HG03175 (cell line): ENCODE measurements around the gene WDR27.

Experiments
- ATAC-seq: cut with Tn5 transposase; IDR thresholded peaks from one replicate; pipeline ENCODE4 v1.9.1; 2021; ENCODE audit warnings: mild to moderate bottlenecking, moderate library complexity; ENCODE audit not compliant: unreplicated experiment

Gene WDR27

DNA sequence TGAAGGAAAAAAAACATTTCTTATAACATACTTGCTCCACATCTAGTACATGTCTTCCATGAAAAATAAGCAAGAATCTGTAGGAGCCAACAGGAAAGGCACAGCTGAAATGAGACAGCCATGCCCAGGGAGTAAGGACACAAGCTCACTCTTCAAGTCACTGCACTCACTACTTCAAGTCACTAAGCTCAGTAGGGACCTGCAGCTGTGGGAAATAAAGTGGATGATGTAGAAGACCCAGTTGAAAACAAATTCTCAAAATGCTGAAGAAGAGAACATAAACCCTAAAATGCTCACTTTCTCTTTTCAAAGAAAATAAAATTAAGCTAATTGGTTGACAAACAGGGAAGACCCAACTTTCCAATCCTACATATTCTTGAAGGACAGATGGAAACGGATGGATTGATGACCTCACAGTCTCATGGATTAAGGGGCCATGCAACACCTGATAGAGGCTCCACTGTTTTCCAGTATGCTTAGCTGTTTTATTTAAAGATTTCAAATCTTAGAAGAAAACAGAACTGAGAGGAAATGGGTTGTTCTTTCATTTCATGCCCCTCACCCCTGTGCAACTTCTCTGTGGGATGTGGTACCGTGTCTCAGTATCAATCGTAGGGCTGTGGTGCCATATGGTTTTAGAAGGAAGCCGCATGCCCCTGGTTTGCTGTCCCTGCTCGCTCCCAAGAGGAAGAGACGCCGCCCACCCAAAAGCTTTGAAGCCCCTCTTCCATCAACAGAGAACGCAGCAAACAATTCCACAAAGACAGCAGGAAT lies 133.3 kb downstream of the WDR27 start:
- ATAC-seq, result no peak

DNA sequence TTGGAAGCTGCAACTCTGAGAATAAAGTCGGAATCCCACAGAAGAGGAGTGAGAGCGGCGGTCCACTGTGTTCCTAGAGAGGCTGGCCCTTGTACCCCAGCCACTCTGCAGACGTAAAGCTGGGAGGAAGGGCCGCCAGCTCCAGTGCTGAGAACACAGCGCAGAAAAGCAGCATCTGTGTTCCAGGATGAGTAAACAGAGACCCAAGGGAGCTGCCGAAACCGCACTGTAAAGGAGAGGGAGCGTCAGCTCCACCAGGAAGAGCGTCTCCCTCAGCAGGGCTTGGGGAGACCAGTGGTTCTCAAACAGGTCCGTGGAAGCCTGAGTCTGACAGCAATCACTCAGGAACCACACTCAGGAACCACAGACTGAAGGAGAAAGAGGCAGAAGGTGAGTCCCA lies 134.0 kb downstream of the WDR27 start:
- no peak for ATAC-seq

DNA sequence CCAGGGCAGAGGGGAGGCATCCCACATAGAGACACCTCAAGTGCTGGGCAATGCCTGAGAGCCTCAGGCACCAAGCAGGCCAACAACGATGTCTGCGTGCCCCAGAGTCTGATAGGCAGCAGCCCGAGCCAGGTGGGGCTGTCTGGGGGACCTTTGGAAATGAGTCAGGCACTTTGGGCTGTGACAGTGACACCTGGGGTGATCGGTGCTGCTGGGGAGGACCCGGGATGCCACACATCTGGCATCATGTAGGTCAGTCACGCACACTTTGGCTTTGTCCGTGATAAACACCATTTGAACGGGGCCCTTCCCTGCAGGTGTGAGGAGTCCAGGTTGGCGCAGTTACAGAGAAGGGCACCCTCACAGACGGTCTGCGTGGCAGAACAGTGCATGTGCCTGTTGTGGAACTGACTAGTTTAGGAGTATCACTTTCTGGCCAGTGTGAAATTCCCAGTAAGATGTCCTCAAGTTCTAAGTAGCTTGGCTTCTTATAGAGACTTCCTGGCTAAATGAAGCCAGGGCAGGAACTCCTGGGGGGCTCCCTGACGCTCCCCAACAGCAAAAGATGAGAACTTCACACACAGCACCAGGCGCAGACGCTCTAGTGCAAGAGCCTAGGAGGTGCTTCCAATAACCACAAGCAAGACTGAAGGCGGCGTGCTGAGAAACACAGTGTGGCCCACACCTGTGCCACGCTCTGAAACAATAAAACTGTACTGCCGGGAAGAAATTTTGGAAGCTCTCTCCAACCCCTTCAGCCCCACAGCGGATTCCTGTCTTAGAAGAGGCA lies 134.7 kb downstream of the WDR27 start:
- ATAC-seq, result no peak

DNA sequence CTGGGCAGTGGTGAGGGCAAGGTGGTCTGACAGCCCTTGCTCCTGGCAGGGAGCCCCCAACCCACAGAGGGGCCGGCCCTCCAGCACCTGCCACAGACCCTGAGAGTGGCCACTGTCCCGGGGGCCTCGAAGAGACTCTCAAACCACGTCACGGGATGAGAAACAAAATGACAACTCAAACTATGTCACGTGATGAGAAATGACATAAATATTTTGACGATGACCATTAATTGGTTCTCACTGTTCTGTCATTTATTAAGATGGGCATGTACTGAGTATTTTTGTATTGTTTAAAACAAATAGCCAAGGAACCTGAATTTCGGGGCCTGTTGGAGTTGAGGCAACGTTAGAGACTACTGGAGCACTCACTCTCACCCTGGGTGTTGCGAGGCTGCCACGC lies 135.5 kb downstream of the WDR27 start:
- no peak for ATAC-seq

DNA sequence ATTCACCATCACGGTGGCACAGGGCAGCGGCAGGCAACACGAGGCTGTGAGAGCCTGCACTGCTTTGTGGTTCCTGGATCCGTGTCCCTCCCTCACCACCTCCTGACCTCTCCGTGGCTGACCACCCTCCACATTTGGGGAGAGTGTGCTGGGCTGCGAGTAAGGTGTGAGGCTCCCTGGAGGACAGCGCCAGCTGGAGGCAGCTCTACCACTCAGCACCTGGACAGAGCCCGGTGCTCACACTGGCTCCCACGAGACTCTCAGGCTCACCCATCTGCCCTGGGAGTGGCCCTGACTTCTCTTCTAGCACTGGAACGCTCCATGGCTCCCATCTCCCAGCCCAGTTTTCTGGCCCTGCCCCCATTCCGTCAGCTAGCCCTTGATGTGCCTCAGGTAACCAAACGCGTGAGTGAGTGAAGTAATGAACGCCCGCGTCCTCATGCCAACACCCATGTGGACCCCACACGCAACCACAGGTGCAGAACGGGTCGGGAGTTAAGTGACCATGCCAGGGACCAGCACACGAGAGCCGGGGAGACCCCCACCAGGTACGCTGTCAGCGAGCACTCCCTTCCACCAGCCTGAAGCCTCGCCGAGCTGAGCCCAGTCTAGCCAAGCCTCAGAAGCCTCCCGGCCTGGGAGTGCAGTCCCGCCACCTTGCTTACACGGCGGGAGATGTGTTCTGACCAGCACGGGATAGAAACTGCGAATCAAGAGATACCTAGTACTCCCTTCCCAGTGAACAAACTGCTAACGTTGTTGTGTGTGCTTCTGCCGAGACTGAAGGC lies 137.2 kb downstream of the WDR27 start:
- ATAC-seq, result no peak

DNA sequence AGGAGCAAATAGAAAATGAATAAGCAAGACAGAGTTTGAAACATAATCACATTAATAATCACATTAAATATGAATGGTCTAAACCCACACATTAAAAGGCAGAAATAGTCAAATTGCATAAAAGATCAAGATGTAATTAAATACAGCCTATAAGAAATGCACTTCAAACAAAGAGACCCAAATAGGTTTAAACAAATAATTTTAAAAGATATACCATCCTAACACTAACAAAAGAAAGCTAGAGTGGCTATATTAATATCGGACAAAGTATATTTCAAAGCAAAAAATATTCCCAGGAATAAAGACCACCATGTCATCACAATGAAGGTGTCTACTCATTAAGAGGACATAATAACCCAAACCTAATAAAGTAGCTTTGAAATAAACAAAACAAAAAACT lies 140.2 kb downstream of the WDR27 start:
- ATAC-seq, result no peak

DNA sequence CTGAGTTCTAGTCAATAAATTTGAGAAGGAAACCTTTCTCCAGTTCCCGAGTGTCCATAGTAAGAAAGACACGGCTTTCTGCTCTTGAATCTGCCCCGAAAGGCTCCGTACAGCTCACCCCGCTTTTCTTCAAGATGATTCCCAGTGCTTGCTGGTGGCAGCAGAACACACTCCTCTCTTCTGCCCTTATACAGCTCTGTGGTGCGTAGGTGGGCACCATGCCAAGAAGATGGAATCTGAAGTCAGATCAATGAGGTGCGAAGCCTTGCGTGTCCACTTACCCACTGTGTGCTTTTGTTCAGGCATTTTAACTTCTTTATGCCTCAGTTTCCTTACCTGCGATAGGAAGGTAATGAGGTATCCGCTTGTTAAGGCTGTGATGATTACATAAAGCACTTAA lies 142.2 kb downstream of the WDR27 start:
- ATAC-seq, result no peak

DNA sequence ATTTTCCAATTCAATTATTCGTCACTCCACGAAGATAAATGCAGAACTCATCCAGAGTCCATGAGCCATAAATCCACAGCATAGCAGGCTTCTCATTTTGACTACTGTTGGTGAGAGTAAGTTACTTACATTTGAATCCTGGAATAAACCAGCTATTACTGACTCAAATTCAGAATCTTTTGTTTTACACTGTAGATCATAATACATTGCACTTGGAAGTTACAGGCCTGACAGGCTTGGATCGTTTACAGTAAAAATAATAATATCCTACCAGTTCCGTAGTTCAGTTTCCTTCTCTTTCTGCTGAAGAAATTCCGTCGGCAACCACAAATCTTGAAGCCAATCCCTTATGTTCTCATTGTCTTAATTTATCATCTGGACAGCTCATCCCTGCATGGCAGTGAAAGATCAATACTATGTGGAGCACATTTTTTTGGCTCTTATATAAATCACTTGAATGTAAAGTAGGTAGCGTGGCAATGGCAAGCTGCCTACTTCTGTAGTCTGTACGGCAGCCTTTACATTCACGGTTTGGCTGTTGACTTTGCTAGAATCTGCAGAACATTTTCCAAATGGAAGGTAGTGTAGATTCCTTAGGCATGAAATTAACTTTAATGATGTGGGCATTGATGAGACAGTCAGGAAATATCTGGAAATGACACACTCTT lies 142.9 kb downstream of the WDR27 start:
- ATAC-seq, result no peak

DNA sequence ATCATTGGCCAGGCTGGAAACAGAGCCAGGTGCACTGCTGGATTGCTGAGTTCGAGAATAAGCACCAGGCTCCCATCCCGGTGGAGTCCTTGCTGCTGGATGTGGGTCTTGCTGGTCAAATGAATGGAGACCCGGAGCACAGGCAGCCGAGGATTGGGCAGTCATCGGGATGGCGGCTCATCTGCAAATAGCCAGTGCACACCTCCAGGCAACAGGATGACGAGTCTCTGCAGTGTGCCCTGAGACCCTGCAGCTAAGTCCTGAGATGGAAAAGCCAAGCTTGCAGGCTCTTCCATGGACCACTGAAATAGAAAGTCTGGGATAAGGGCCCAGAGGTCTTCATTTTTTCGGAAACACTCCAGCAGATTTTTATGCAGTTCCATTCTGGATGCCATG lies 143.5 kb downstream of the WDR27 start:
- no peak for ATAC-seq

DNA sequence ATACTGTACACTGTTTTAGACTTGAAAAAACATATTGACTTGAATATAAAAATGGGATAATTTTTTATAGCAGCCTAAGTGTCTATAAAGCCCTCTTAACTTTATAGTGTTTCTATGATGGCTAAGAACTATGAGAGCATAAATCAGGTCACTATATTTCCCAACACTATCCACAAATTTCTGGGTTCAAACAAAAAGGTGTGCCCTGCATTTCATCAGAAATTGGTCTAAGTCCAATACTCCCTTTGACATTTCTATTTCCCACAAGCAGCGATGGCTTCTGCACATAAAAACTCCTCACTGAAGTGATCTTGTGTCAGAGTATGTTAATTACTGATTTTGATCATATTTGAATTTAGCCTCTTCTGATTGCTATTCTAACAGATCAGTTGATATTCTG lies 143.9 kb downstream of the WDR27 start:
- ATAC-seq, result no peak

DNA sequence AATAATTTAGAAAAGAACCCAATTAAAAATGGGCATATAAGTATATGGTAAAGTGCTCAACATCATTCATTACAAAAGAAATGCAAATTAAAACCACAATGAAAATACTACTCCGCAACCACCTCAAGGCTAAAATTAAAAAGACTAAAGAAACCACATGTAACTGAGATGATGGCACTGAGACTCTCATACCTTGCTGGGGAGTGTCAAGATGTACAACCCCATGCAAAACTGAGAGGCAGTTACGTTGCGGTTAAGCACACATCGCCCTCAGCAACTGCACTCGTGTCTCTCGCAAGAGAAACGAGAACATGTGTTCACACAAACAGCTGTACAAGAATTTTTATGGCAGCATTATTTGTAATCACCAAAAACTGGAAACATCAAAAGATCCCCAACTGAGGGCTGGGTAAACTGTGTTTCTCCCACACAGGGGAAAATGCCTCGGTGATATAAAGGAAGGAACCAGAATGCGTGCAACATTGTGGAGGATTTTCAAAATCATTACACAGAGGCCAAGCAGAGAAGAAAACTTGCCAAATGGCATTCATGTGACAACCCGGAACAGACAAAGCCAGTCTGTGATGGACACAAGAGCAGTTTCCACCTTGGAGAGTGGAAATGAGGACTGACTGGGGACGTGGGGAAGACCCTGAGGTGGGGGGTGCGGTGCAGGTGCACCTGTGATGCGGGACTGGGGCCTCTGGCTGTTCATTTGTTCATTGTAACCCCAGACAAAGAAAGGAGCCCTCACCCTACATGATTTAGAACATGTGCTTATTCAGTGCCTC lies 144.9 kb downstream of the WDR27 start:
- peak; percentile 99 for ATAC-seq

DNA sequence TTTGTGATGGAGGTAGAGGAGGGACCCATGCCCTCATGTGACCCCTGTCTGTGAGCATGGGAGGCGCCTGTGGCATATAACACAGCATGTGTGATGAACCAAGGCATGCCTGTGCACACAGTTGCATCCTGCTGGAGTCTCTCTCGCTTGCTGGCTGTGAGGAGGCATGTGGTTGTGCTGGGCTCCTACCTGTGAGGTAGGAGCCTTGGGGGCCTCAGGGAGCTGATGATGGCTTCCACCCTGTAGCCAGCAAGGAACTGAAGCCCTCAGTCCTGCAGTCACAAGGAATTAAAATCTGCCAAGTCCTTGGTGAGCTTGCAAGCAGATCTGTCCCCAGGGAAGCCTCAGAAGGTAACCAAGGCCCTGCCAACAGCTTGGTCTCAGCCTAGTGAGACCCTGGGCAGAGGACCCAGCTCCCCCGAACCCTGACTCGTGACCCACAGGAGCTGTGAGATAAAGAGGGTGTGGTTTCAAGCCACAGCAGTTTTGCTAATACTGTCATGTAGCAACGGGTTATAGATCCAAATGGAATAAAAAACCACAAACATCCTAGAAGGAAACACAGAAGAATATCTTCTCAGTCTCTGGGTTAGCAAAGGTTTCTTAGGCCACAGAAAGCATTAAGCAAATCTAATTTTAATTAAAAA lies 145.7 kb downstream of the WDR27 start:
- no peak for ATAC-seq

DNA sequence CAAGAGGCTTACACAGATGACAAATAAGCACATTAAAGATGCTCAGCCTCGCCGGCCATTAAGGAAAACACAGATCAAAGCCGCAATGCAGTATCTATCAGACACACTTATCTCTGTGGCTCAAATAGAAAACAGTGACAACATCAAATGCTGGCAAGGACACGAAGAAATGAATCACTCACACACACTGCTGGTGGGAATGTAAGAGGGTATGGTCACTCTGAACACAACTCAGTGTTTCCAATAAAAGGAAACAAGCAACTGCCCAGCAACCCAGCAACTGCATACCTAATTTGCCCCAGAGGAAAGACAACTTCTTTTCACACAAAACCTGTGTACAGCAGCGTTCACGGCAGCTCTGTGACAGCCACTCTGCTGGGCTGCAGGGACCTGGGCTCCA lies 155.8 kb downstream of the WDR27 start:
- ATAC-seq, result no peak

DNA sequence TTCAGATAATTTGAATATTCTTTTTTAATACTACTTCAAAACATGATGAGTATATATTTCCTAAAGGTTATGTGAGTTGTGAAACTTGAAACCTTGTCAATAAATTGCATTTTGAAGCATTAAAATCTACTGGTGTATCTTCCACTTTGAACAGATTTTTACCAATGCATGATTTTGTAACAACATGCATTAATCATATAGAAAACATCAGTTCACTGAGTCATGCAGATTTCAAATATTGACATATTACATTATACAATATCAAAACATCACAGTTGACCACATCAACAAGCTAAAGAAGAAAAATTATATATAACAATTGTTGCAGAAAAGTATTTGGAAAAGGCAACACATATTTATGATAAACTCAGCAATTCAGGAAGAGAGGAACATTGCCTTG lies 158.1 kb downstream of the WDR27 start:
- ATAC-seq, result no peak

DNA sequence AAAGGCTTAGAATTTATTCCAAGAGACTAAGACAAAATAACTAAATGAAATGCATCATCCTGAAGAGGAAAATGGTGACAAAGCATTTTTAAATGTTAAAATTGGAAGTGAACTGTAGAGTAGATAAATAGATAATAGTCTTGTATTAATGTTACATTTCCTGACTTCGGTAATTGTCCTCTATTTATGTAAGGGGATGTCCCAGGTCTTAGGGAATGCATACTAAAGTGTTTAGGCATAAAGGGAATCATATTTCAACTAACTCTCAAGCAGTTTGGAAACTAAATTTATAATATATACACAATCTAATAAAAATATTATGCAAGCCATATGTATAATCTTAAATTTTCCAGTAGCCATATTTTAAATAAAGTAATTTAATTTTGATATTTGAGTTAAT lies 159.3 kb downstream of the WDR27 start:
- no peak for ATAC-seq

DNA sequence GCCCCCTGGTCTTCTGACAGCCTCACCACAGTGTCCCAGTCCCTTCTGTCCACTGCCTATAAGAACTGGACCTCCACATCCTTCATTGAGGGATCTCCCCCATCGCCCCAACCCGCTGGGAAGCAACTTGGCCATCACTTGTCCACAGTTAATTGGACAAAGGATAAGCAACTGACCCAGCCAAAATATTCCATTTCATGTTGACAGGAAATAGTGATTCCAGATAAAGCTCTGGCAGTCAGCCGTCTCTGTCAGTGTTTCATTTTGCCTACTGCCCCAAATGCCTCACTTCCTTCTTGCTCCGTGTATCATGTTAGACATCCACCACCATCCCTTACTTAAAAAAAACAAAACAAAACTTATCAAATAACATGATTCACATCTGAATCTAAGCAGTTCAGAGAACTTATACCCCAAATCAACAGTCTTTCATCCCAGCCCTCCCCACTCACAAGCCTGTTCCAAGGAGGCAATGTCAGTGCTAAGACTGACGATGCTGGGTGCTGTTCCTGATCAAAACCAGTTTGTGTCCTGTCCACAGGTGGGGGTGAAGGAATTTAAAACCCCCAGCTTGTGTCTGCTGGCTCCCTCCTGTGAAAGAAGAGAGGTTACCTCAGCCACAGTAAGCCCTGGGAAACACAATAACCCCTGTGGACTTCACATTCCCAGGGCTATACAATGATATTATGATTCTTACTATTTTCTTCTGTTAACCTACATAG lies 162.5 kb downstream of the WDR27 start:
- ATAC-seq, result no peak

DNA sequence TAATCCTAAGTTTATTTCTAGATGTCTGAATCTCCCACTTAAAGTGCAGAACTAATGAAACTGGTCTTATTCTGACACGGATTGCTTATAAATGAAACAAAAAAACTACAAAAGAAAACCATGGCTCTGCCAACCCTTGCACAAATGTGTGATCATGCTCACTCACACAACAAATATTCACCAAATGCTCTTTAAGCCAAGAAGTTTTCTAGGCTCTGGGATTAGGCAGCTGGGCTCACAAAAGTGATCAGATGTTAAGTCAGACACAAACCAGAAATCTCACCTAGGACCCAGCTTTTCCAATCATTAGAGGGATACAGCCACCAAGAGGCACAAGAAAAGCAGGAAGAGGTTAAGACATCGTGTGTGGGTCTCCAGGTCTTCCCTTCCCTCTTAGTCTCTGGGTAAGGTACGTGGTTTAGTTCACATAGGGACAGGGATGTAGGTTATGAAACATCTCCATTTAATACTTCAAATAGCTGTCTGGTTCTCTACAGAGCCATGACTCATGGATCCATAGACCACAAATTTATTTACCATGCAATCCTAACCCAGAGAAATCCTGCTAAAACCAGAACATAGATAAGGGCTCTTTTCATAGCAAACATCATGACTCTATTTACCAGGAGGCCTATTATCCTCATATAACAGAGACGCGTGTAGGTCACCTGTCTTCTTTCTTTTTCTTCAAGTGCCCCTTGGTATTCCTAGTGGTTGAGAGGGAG lies 165.2 kb downstream of the WDR27 start:
- no peak for ATAC-seq

DNA sequence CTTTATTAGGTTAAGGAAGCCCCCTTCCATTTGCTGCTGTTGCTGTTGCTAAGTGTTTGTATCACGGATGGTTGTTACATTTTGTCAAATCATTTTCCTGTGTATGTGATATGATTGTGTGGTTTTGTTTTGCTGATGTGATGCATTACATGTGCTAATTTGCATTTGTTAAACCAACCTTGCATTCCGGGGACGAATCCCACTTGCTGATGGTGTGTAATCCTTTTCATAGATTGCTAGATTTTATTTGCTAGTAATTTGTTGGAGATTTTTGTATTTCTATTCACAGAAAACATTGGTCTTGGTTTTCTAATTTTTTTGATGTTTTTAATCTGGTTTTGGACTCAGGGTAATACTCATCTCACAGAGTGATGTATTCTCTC lies 167.8 kb downstream of the WDR27 start:
- no peak for ATAC-seq
